Type B pancreatic cell (in vitro differentiated cells): ENCODE measurements around the gene CNTN1. TPM values are rescaled to one million over a fixed set of nuclear protein-coding genes. Genes with fewer than 3 reads are reported as not detected.
A peak's percentile ranks its signal among the peaks of the same experiment; 100 is the strongest.

Experiments
- DNase-seq: peaks from one replicate; pipeline ENCODE4 v3.0.0; 2021; ENCODE audit warnings: mixed read lengths; ENCODE audit not compliant: unreplicated experiment; ENCODE audit errors: extremely low spot score
- H3K27ac Mint-ChIP-seq: 2 replicates; pipeline ENCODE4 v1.8.0; 2021; ENCODE audit warnings: mild to moderate bottlenecking, mixed read lengths
- H3K27me3 Mint-ChIP-seq: 2 replicates; pipeline ENCODE4 v1.8.0; 2021; ENCODE audit warnings: mixed read lengths
- H3K36me3 Mint-ChIP-seq: 2 replicates; pipeline ENCODE4 v1.8.0; 2021; ENCODE audit warnings: mixed read lengths
- H3K4me1 Mint-ChIP-seq: one replicate; pipeline ENCODE4 v1.8.0; 2021; ENCODE audit warnings: mixed read lengths; ENCODE audit not compliant: unreplicated experiment
- H3K4me3 Mint-ChIP-seq: 2 replicates; pipeline ENCODE4 v1.8.0; 2021; ENCODE audit warnings: mild to moderate bottlenecking, mixed read lengths
- H3K9me3 Mint-ChIP-seq: 2 replicates; pipeline ENCODE4 v1.8.0; 2021; ENCODE audit warnings: mixed read lengths
- CTCF ChIP-seq: fragments of 200-600 bp; sonication (generic); conservative IDR thresholded peaks from 2 replicates; pipeline ENCODE4 v1.5.0; 2021; ENCODE audit warnings: antibody characterized with exemption, mild to moderate bottlenecking
- total RNA-seq: library from RNA; stranded (reverse); gene quantifications from 2 replicates; pipeline ENCODE4 v1.2.1, GENCODE V29; 2021; ENCODE audit warnings: low replicate concordance

CNTN1 gene
- total RNA-seq, 1 donor from 2014 or later: 19.3 TPM

- Mint-ChIP-seq H3K9me3 (peaks cover 5% of the 10 kb centered on the region), H3K4me1 (no peaks in the 10 kb centered on the region), H3K4me3 (no peak overlapping the region), H3K36me3 (peaks cover 4% of the 10 kb centered on the region), H3K27me3 (no peaks in the 10 kb centered on the region), H3K27ac (no peak overlapping the region)
- TF ChIP-seq CTCF: peak; percentile 17
- DNase-seq: no peak
These were observed 53.1 kb downstream of the CNTN1 start for GRCh38 chr12:40745386-40745785.

DNA sequence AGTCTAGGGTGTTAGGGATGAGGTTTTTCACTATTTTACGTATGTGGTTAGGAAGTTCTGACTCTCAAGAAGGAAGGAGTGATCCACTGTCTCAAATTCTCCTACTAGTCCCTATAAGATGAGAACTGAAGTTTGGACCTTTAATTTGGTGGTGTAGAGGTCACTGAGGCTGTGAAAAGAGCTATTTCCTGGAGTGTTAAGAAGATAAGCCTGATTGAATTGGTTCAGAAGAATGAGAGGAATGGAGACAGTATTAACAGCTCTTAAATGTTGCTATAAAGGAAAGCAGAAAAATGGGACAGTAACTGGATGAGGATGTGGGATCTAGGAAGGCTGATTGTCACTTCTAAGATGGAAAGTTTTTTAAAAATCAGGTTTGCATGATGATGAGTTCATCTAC, 57.6 kb downstream of the CNTN1 start:
- no peaks in the 10 kb centered on the region for H3K9me3 Mint-ChIP-seq
- no peaks in the 10 kb centered on the region for H3K27me3 Mint-ChIP-seq
- peaks cover 8% of the 10 kb centered on the region for H3K4me1 Mint-ChIP-seq
- no peak overlapping the region for H3K27ac Mint-ChIP-seq
- no peak overlapping the region for H3K4me3 Mint-ChIP-seq
- DNase-seq: no peak
- TF ChIP-seq CTCF: no peak
- no peaks in the 10 kb centered on the region for H3K36me3 Mint-ChIP-seq

- Mint-ChIP-seq H3K4me1 (peaks cover 8% of the 10 kb centered on the region), H3K27me3 (no peaks in the 10 kb centered on the region), H3K27ac (no peak overlapping the region), H3K36me3 (no peaks in the 10 kb centered on the region), H3K9me3 (no peaks in the 10 kb centered on the region), H3K4me3 (no peak overlapping the region)
- DNase-seq: no peak
- no peak for TF ChIP-seq CTCF
These were observed 59.8 kb downstream of the CNTN1 start for GRCh38 chr12:40752011-40752410.

- Mint-ChIP-seq H3K4me1 (no peaks in the 10 kb centered on the region), H3K36me3 (no peaks in the 10 kb centered on the region), H3K27me3 (no peaks in the 10 kb centered on the region), H3K9me3 (no peaks in the 10 kb centered on the region), H3K27ac (no peak overlapping the region), H3K4me3 (no peak overlapping the region)
- TF ChIP-seq CTCF: no peak
- DNase-seq: no peak
These were observed 68.6 kb downstream of the CNTN1 start for GRCh38 chr12:40760821-40761220.

DNA sequence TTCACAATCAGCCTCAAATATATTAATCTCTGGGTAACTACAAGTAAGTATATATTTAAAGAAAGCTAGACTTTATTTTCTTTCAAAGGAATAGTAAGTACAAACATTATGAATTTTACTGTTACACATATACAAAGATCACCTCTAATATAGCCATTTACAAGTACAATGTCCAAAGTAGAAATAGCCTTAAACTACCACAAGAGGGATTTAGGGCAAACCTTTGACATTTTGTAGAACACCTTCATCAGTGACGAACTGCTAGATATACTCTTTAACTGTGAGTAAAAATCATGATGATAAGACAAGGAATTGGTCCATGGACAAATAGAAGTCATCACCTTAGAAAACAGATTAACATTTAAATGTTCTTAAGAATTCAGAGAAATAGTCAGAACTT, 69.8 kb downstream of the CNTN1 start:
- Mint-ChIP-seq H3K4me1 (no peaks in the 10 kb centered on the region), H3K4me3 (no peak overlapping the region), H3K27me3 (no peaks in the 10 kb centered on the region), H3K36me3 (no peaks in the 10 kb centered on the region), H3K27ac (no peak overlapping the region), H3K9me3 (no peaks in the 10 kb centered on the region)
- peak; percentile 46 for TF ChIP-seq CTCF
- DNase-seq: no peak

DNA sequence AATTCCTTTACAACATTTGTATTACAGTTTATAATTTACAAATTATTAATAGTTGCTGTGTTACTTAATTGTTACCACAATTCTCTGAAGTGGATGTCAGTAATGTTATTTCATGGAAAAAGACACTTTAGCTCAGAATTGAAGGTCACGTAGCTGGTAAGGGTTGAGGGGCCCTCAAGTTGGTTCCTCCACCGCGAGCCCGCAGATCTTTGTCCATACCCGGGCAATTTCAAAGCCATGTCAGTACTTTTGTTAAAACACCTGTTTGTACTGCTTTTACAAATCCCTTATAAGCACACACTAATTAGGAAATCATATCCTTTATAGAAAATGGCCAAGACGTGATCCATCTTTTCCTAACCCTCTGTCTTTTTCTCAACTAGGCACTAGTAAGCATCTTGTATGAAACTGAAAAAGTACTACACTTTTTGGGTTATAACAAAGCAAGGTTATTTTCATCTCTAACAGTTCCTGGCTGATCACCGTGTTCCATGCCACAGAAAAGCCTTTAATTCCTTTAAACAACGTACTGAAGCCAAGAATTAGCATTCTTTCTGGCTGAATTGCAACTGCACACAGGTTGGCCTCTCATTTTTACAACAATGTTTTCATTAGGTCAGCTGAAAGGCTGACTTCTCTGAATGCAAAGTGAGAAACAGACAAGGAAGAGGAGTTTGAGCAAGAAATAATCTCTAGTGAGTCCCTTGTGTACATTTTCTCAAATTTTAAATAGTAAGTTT, 76.1 kb downstream of the CNTN1 start:
- Mint-ChIP-seq H3K27ac (no peak overlapping the region), H3K4me3 (no peak overlapping the region), H3K27me3 (no peaks in the 10 kb centered on the region), H3K4me1 (no peaks in the 10 kb centered on the region), H3K9me3 (no peaks in the 10 kb centered on the region), H3K36me3 (no peaks in the 10 kb centered on the region)
- no peak for DNase-seq
- no peak for TF ChIP-seq CTCF
